SK-N-SH treated with all-trans-retinoic acid at 6 μM for 48 hours (cell line): ENCODE data around the gene CORO6.

Experiments
- ARNTL ChIP-seq: fragments of 450-650 bp; formaldehyde crosslinking; IDR thresholded peaks from 2 replicates; pipeline ENCODE4 v1.5.0; 2020; ENCODE audit warnings: low read depth, mild to moderate bottlenecking, moderate library complexity, borderline replicate concordance
- BACH2 ChIP-seq: fragments of 250-450 bp; sonication (Bioruptor Pico); IDR thresholded peaks from 2 replicates; pipeline ENCODE4 v1.9.0; 2021; ENCODE audit warnings: mild to moderate bottlenecking, borderline replicate concordance
- CSDC2 ChIP-seq: fragments of 250-450 bp; sonication (Bioruptor Pico); IDR thresholded peaks from 2 replicates; pipeline ENCODE4 v1.5.0; 2020; ENCODE audit warnings: mild to moderate bottlenecking, moderate library complexity
- ESRRG ChIP-seq: fragments of 250-450 bp; sonication (Bioruptor Pico); IDR thresholded peaks from 2 replicates; pipeline ENCODE4 v1.6.1; 2021; ENCODE audit warnings: mild to moderate bottlenecking
- POU6F1 ChIP-seq: fragments of 250-450 bp; sonication (Bioruptor Pico); IDR thresholded peaks from 2 replicates; pipeline ENCODE4 v1.8.0; 2021; ENCODE audit warnings: low read depth, mild to moderate bottlenecking, moderate library complexity, borderline replicate concordance
- PPARA ChIP-seq: fragments of 250-450 bp; sonication (Bioruptor Pico); IDR thresholded peaks from 2 replicates; pipeline ENCODE4 v1.5.0; 2020; ENCODE audit warnings: mild to moderate bottlenecking, borderline replicate concordance
- RARB ChIP-seq: fragments of 250-450 bp; sonication (Bioruptor Pico); IDR thresholded peaks from 2 replicates; pipeline ENCODE4 v1.8.0; 2021; ENCODE audit warnings: mild to moderate bottlenecking, moderate library complexity
- TCF4 ChIP-seq: fragments of 250-450 bp; sonication (Bioruptor Pico); IDR thresholded peaks from 2 replicates; pipeline ENCODE4 v1.8.0; 2021; ENCODE audit warnings: mild to moderate bottlenecking, moderate library complexity, borderline replicate concordance
- ZC3H10 ChIP-seq: fragments of 250-450 bp; sonication (Bioruptor Pico); IDR thresholded peaks from 2 replicates; pipeline ENCODE4 v1.5.1; 2021; ENCODE audit warnings: mild to moderate bottlenecking, moderate library complexity
- ZFP30 ChIP-seq: fragments of 450-650 bp; formaldehyde crosslinking; IDR thresholded peaks from 2 replicates; pipeline ENCODE4 v1.5.0; 2022; ENCODE audit warnings: mild to moderate bottlenecking, moderate library complexity
- ZNF565 ChIP-seq: fragments of 450-650 bp; formaldehyde crosslinking; conservative IDR thresholded peaks from 2 replicates; pipeline ENCODE4 v1.5.0; 2020; ENCODE audit warnings: low read depth, mild to moderate bottlenecking, moderate library complexity
- ZNF8 ChIP-seq: fragments of 450-650 bp; formaldehyde crosslinking; IDR thresholded peaks from 2 replicates; pipeline ENCODE4 v1.5.0; 2020; ENCODE audit warnings: mild to moderate bottlenecking, moderate library complexity
- TF ChIP-seq, protein P1 (sequence below): fragments of 250-450 bp; sonication (Bioruptor Pico); IDR thresholded peaks from 2 replicates; pipeline ENCODE4 v1.8.0; 2020; ENCODE audit warnings: mild to moderate bottlenecking, moderate library complexity, borderline replicate concordance
- TF ChIP-seq, protein P2 (sequence below): fragments of 250-450 bp; sonication (Bioruptor Pico); IDR thresholded peaks from 2 replicates; pipeline ENCODE4 v1.5.1; 2020; ENCODE audit warnings: low read depth, mild to moderate bottlenecking, moderate library complexity

GRCh38 chr17:29629839-29630238 lies 7.1 kb upstream of the CORO6 start:
- TF ChIP-seq ZNF8 (no peak), ZFP30 (CRISPR knock-in tag) (no peak), TCF4 (CRISPR knock-in tag) (no peak), ZNF565 (CRISPR knock-in tag) (no peak), ARNTL (CRISPR knock-in tag) (no peak), ESRRG (no peak), CSDC2 (CRISPR knock-in tag) (no peak), RARB (CRISPR knock-in tag) (no peak), ZC3H10 (CRISPR knock-in tag) (no peak), POU6F1 (CRISPR knock-in tag) (no peak), PPARA (CRISPR knock-in tag) (no peak), BACH2 (CRISPR knock-in tag) (no peak)
- TF ChIP-seq, protein P1, sequence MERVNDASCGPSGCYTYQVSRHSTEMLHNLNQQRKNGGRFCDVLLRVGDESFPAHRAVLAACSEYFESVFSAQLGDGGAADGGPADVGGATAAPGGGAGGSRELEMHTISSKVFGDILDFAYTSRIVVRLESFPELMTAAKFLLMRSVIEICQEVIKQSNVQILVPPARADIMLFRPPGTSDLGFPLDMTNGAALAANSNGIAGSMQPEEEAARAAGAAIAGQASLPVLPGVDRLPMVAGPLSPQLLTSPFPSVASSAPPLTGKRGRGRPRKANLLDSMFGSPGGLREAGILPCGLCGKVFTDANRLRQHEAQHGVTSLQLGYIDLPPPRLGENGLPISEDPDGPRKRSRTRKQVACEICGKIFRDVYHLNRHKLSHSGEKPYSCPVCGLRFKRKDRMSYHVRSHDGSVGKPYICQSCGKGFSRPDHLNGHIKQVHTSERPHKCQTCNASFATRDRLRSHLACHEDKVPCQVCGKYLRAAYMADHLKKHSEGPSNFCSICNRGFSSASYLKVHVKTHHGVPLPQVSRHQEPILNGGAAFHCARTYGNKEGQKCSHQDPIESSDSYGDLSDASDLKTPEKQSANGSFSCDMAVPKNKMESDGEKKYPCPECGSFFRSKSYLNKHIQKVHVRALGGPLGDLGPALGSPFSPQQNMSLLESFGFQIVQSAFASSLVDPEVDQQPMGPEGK (CRISPR knock-in tag), result no peak
- TF ChIP-seq, protein P2, sequence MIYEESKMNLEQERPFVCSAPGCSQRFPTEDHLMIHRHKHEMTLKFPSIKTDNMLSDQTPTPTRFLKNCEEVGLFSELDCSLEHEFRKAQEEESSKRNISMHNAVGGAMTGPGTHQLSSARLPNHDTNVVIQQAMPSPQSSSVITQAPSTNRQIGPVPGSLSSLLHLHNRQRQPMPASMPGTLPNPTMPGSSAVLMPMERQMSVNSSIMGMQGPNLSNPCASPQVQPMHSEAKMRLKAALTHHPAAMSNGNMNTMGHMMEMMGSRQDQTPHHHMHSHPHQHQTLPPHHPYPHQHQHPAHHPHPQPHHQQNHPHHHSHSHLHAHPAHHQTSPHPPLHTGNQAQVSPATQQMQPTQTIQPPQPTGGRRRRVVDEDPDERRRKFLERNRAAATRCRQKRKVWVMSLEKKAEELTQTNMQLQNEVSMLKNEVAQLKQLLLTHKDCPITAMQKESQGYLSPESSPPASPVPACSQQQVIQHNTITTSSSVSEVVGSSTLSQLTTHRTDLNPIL, result no peak
